ENCODE data around the gene ITFG1. TPM values are rescaled to one million over a fixed set of nuclear protein-coding genes. Genes with fewer than 3 reads are reported as not detected.

The ITFG1 gene
- total and polyA plus RNA-seq, 2 of the 8 experiments (the other 6 are each of a cell fraction or from before 2014, with no cell fraction given) = 13.8 to 22.2 TPM

DNA sequence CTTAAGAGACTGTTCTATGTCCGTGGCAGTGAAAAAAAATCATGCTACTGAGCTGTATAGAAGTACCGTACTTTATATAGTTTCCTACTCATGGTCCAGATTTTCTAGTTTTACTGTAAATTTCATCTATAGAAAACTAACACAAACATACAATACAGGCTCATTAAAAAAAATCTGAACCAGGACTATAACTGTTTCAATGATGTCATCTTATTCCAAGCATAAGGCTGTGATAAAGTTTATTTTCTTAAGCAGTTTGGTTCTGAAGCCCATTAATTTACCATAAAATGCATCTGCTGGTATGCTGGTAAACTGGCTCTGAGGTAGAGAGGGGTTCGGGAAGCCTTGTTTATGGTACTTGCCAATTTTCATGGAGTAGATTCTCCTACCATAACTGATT lies 300.4 kb downstream of the ITFG1 start:
- CTCF ChIA-PET (ENCODE audit: partially characterized antibody) = no interaction called here
- no peak overlapping the region for H3K4me3 ChIP-seq (ENCODE audit: extremely low read depth in 1 of 4, insufficient read depth in 2 of 4, low read depth in 3 of 4, low read length in 4 of 4)
- FAIRE-seq (no peak), DNase-seq (ENCODE audit: low read depth in 1 of 2, low spot score in 2 of 2) (no peak)
- H4K8ac ChIP-seq (ENCODE audit: extremely low read depth, insufficient read depth, low read length) = no peak overlapping the region
- H3K27me3 ChIP-seq (replicated peaks in 1 of 4; ENCODE audit: control insufficient read depth in 3 of 4, extremely low read depth in 1 of 4, insufficient read depth in 3 of 4, low read length in 3 of 4) = no peaks in the 10 kb centered on the region
- no peak overlapping the region for H2BK12ac ChIP-seq (ENCODE audit: low read depth, low read length)
- no peak overlapping the region for H2BK120ac ChIP-seq (replicated peaks; ENCODE audit: low read depth, low read length)
- no peak overlapping the region for H3K9ac ChIP-seq (replicated peaks in 1 of 4; ENCODE audit: extremely low read depth in 1 of 4, low read depth in 3 of 4, low read length in 3 of 4)
- no peaks in the 10 kb centered on the region for H3K79me2 ChIP-seq (ENCODE audit: control insufficient read depth in 1 of 2, insufficient read depth in 2 of 2, low read length in 2 of 2)
- H4K5ac ChIP-seq (ENCODE audit: insufficient read length, low read depth, low read length) = no peak overlapping the region
- H2BK15ac ChIP-seq (ENCODE audit: low read length) = no peak overlapping the region
- POLR2A ChIA-PET (ENCODE audit: partially characterized antibody) = no interaction called here
- H3K79me1 ChIP-seq (ENCODE audit: low read depth, low read length) = no peaks in the 10 kb centered on the region
- H2BK5ac ChIP-seq (ENCODE audit: low read depth, low read length) = no peak overlapping the region
- H3K4me1 ChIP-seq (replicated peaks in 1 of 4; ENCODE audit: control insufficient read depth in 3 of 4, insufficient read depth in 4 of 4, low read length in 3 of 4) = no peaks in the 10 kb centered on the region
- no peak overlapping the region for H3K14ac ChIP-seq (ENCODE audit: insufficient read length)
- no peaks in the 10 kb centered on the region; the same call in 1 of the 2 replicates for H3K23me2 ChIP-seq (ENCODE audit: low read depth, low read length)
- H3K23ac ChIP-seq (ENCODE audit: insufficient read length) = no peak overlapping the region
- no peaks in the 10 kb centered on the region for H3K9me3 ChIP-seq (ENCODE audit: insufficient read depth in 2 of 2, low read depth in 1 of 2, low read length in 1 of 2)
- WGBS, 2 experiments (ENCODE audit: extremely low coverage in 1 of 2, insufficient coverage in 1 of 2, insufficient read length in 1 of 2, insufficient replicate concordance in 2 of 2, low coverage in 1 of 2, low lambda C conversion rate in 2 of 2, missing lambda C conversion rate in 1 of 2) = 83% methylated on average over 3 of the region's 3 CpGs; no CpG with 5 or more reads in 1 of the 2 experiments
- H2AK5ac ChIP-seq (ENCODE audit: low read depth, low read length) = no peak overlapping the region
- H3K56ac ChIP-seq (replicated peaks; ENCODE audit: insufficient read length, low read depth, low read length) = no peak overlapping the region
- H3K4ac ChIP-seq (replicated peaks; ENCODE audit: insufficient read length, low read depth, low read length) = no peak overlapping the region
- no peaks in the 10 kb centered on the region for H3K36me3 ChIP-seq (ENCODE audit: control insufficient read depth in 2 of 4, insufficient read depth in 4 of 4, low read length in 3 of 4)
- H3K27ac ChIP-seq (ENCODE audit: low read depth, low read length) = no peak overlapping the region
- no peak overlapping the region for H2AFZ ChIP-seq (ENCODE audit: low read length)
- H4K20me1 ChIP-seq (replicated peaks in 1 of 2; ENCODE audit: control insufficient read depth in 1 of 2, insufficient read depth in 2 of 2, low read length in 2 of 2) = no peaks in the 10 kb centered on the region
- no peak overlapping the region for H3K4me2 ChIP-seq (ENCODE audit: insufficient read depth in 1 of 2, low read depth in 2 of 2, low read length in 2 of 2)
- no peak for TF ChIP-seq CHD1 (IDR thresholded peaks at IDR 0.05; ENCODE audit: low read depth, low read length)
- no peak for TF ChIP-seq EGR1 (IDR thresholded peaks at IDR 0.05; ENCODE audit: borderline replicate concordance, low read depth, low read length)
- TF ChIP-seq, protein P1, sequence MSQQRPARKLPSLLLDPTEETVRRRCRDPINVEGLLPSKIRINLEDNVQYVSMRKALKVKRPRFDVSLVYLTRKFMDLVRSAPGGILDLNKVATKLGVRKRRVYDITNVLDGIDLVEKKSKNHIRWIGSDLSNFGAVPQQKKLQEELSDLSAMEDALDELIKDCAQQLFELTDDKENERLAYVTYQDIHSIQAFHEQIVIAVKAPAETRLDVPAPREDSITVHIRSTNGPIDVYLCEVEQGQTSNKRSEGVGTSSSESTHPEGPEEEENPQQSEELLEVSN (IDR thresholded peaks at IDR 0.05) = no peak
- TF ChIP-seq RXRA (IDR thresholded peaks at IDR 0.05; ENCODE audit: insufficient read depth, low read depth, low read length) = no peak
- no peak for TF ChIP-seq TBP (IDR thresholded peaks at IDR 0.05; ENCODE audit: low read depth, low read length)
- TF ChIP-seq POLR2A (IDR thresholded peaks at IDR 0.05; ENCODE audit: control extremely low read depth in 1 of 2, low read depth in 2 of 2, low read length in 2 of 2) = no peak
- H3K18ac ChIP-seq (ENCODE audit: extremely low read depth, low read length) = no peak overlapping the region
- no peak overlapping the region for H4K91ac ChIP-seq (replicated peaks; ENCODE audit: insufficient read length, low read length)
- no peak overlapping the region for H2BK20ac ChIP-seq (ENCODE audit: low read length)

All from H1 (cell line).